ENCODE measurements around the gene CCDC92.

DNA sequence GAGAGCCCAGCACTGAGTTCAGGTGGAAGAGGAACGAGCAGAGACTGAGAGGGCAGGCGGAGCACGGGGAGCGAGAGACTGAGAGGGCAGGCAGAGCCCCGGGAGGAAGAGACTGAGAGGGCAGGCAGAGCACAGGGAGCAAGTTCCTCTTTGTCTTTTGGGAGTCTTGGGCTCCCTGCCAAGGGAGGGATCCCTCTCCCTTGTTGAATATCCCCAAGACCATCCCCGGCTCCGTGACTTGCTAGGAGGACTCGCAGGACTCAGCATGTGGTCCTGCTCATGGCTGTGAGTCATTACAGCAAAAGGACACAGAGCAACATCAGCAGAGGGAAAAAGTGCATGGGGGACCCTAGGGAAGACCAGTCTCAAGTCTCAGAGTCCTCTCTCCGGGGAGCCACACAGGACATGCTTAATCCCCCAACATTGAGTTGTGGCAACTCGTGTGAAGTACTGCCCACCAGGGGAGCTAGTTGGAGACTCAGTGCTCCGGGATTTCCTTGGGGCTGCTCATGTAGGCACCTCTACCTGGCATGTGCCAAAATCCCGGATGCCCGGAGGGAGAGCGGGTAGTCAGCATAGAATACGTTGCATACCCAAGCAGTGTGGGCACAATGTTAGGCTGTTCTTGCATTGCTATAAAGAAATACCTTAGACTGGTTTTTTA is 81.0 kb downstream of the CCDC92 start:
- no peak for TF ChIP-seq CTCF (IDR thresholded peaks at IDR 0.05; ENCODE audit: low read length)
- no peak for TF ChIP-seq EZH2 (optimal IDR thresholded peaks at IDR 0.05; ENCODE audit: low read depth, low read length)
- no peak for TF ChIP-seq EZH2phosphoT487 (IDR thresholded peaks at IDR 0.05; ENCODE audit: low read length)
